K562 (cell line): ENCODE data around the gene MAP4K1. TPM values are rescaled to one million over a fixed set of nuclear protein-coding genes. Genes with fewer than 3 reads are reported as not detected.

Experiments
- SLC30A9 ChIP-seq: fragments of 250-450 bp; sonication (Bioruptor Pico); IDR thresholded peaks from 2 replicates; pipeline ENCODE4 v1.8.0; 2022; ENCODE audit warnings: mild to moderate bottlenecking, moderate library complexity
- TGIF2 ChIP-seq: sonication (generic); formaldehyde crosslinking; IDR thresholded peaks from 2 replicates; pipeline ENCODE4 v1.8.1; 2022; ENCODE audit warnings: mild to moderate bottlenecking, missing genetic modification reagents, moderate library complexity
- ZNF280A ChIP-seq: fragments of 450-650 bp; IDR thresholded peaks from 2 replicates; pipeline ENCODE4 v1.6.1; 2018; ENCODE audit warnings: mild to moderate bottlenecking, low read depth; ENCODE audit not compliant: partially characterized antibody
- polyA plus RNA-seq, 8 experiments: library from polyadenylated mRNA; depleted of rRNA in 4 of 8; stranded (reverse) in 5 of 8; unstranded in 3 of 8; fragments of >200 nt; fragmentation: Nextera tagmentation in 2 of 8; fragmentation: Illumina TruSeq in 1 of 8; extraction: Ambion mirVana in 2 of 8; extraction: Trizol in 1 of 8; gene quantifications; 2 replicates each; pipeline versions ENCODE4 v1.2.1 to v1.2.3, GENCODE V29; 2011 to 2014; ENCODE audit warnings: inconsistent platforms in 1 of 8, missing spikeins in 1 of 8
- total RNA-seq, 7 experiments: library from RNA; depleted of rRNA in 6 of 7; stranded (reverse); fragments of >200 nt in 6 of 7; fragmentation: Illumina TruSeq in 2 of 7; extraction: Trizol in 2 of 7; gene quantifications; 2 replicates each; pipeline versions ENCODE4 v1.2.1 to v1.2.3, GENCODE V29; 2011 to 2021; ENCODE audit warnings: low replicate concordance in 1 of 7
- TF ChIP-seq, protein P1 (sequence below): fragments of 450-650 bp; IDR thresholded peaks from 2 replicates; pipeline ENCODE4 v1.6.1; 2017; ENCODE audit warnings: antibody characterized with exemption, mild to moderate bottlenecking

Gene MAP4K1
- total and polyA plus RNA-seq, 9 of the 15 experiments (the other 6 are each of a cell fraction or from before 2014, with no cell fraction given), result 0.14 to 3.2 (median 0.73) TPM; not detected in 1

GRCh38 chr19:38617764-38618589 is at the start of gene MAP4K1 (continued):
- TF ChIP-seq SLC30A9 (CRISPR knock-in tag) (no peak), ZNF280A (no peak), TGIF2 (no peak)
- TF ChIP-seq, protein P1, sequence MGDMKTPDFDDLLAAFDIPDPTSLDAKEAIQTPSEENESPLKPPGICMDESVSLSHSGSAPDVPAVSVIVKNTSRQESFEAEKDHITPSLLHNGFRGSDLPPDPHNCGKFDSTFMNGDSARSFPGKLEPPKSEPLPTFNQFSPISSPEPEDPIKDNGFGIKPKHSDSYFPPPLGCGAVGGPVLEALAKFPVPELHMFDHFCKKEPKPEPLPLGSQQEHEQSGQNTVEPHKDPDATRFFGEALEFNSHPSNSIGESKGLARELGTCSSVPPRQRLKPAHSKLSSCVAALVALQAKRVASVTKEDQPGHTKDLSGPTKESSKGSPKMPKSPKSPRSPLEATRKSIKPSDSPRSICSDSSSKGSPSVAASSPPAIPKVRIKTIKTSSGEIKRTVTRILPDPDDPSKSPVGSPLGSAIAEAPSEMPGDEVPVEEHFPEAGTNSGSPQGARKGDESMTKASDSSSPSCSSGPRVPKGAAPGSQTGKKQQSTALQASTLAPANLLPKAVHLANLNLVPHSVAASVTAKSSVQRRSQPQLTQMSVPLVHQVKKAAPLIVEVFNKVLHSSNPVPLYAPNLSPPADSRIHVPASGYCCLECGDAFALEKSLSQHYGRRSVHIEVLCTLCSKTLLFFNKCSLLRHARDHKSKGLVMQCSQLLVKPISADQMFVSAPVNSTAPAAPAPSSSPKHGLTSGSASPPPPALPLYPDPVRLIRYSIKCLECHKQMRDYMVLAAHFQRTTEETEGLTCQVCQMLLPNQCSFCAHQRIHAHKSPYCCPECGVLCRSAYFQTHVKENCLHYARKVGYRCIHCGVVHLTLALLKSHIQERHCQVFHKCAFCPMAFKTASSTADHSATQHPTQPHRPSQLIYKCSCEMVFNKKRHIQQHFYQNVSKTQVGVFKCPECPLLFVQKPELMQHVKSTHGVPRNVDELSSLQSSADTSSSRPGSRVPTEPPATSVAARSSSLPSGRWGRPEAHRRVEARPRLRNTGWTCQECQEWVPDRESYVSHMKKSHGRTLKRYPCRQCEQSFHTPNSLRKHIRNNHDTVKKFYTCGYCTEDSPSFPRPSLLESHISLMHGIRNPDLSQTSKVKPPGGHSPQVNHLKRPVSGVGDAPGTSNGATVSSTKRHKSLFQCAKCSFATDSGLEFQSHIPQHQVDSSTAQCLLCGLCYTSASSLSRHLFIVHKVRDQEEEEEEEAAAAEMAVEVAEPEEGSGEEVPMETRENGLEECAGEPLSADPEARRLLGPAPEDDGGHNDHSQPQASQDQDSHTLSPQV, result 0 out of 2 replicates have a peak, but pooled peaks have one; percentile 33
- TF ChIP-seq, all 486 proteins: peak for 10
